ENCODE results near the gene ACTG1.

DNA sequence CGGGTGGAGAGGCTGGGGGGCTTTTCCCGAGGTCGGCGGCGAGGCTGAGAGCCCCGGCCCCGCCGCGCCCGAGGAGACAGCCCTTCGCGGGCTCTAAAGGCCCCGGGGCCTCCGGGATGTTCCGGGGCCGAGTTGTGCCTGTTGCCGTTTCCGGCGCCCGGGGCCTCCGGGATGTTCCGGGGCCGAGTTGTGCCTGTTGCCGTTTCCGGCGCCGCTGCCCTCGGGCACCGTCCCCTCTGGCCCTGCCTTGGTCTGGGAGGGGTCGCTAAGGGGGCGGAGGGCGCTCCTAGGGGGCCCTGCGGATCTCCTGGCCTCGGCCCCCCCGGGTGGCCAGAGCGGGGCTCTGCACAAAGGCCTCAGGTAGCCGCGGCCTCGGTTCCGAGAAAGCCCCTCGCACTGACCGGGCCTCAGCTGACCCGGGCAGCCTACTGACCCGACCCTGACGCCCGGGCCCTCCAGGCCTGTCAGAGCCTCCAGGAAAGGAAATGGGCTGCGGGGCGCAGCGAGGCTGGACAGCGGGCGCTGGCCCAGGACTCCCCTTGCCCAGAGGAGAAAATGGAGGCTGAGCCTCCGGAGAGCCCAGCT, 24.2 kb downstream of the ACTG1 start:
- TF ChIP-seq, protein P1, sequence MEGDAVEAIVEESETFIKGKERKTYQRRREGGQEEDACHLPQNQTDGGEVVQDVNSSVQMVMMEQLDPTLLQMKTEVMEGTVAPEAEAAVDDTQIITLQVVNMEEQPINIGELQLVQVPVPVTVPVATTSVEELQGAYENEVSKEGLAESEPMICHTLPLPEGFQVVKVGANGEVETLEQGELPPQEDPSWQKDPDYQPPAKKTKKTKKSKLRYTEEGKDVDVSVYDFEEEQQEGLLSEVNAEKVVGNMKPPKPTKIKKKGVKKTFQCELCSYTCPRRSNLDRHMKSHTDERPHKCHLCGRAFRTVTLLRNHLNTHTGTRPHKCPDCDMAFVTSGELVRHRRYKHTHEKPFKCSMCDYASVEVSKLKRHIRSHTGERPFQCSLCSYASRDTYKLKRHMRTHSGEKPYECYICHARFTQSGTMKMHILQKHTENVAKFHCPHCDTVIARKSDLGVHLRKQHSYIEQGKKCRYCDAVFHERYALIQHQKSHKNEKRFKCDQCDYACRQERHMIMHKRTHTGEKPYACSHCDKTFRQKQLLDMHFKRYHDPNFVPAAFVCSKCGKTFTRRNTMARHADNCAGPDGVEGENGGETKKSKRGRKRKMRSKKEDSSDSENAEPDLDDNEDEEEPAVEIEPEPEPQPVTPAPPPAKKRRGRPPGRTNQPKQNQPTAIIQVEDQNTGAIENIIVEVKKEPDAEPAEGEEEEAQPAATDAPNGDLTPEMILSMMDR (conservative IDR thresholded peaks at IDR 0.05 in 1 of 2, IDR thresholded peaks at IDR 0.05 in 1 of 2; ENCODE audit: extremely low read depth in 1 of 2, insufficient read depth in 1 of 2, low read depth in 1 of 2, low read length in 2 of 2): no peak
- TF ChIP-seq EZH2 (IDR thresholded peaks at IDR 0.05; ENCODE audit: borderline replicate concordance, low read length): no peak
